ENCODE data around the gene SLC22A23.

The SLC22A23 gene

GRCh38 chr6:3233904-3234303, 222.9 kb downstream of the SLC22A23 start:
- no peak overlapping the region for H3K27ac Mint-ChIP-seq
- ATAC-seq (no peak), DNase-seq (no peak)
- H3K4me3 Mint-ChIP-seq, result no peak overlapping the region
- peaks cover 100% of the 10 kb centered on the region for H3K27me3 Mint-ChIP-seq
- no peaks in the 10 kb centered on the region for H3K9me3 Mint-ChIP-seq
- H3K4me1 Mint-ChIP-seq, result peaks cover 36% of the 10 kb centered on the region

- DNase-seq, result no peak
- H3K4me1 Mint-ChIP-seq, result peaks cover 41% of the 10 kb centered on the region
- H3K27ac Mint-ChIP-seq, result no peak overlapping the region
- H3K9me3 Mint-ChIP-seq, result no peaks in the 10 kb centered on the region
- ATAC-seq, result no peak
- H3K4me3 Mint-ChIP-seq, result no peak overlapping the region
- H3K27me3 Mint-ChIP-seq, result peaks cover 100% of the 10 kb centered on the region
Measured at GRCh38 chr6:3233321-3233720, 223.5 kb downstream of the SLC22A23 start.

GRCh38 chr6:3232017-3232945, 224.6 kb downstream of the SLC22A23 start:
- DNase-seq, result no peak
- ATAC-seq, result no peak
- Mint-ChIP-seq H3K27ac (no peak overlapping the region), H3K9me3 (no peaks in the 10 kb centered on the region), H3K4me3 (peak overlapping the region; percentile 59 to 73), H3K27me3 (peaks cover 100% of the 10 kb centered on the region), H3K4me1 (peaks cover 51% of the 10 kb centered on the region)

GRCh38 chr6:3231247-3232016, 225.4 kb downstream of the SLC22A23 start:
- DNase-seq (no peak), ATAC-seq (no peak)
- Mint-ChIP-seq H3K27me3 (peaks cover 100% of the 10 kb centered on the region), H3K4me1 (peaks cover 59% of the 10 kb centered on the region), H3K27ac (peak overlapping the region in 1 of 2 donors; percentile 74), H3K9me3 (no peaks in the 10 kb centered on the region), H3K4me3 (peak overlapping the region; percentile 59 to 73)

- peaks cover 60% of the 10 kb centered on the region for H3K4me1 Mint-ChIP-seq
- peak overlapping the region; percentile 59 to 73 for H3K4me3 Mint-ChIP-seq
- DNase-seq (no peak), ATAC-seq (no peak)
- no peak overlapping the region for H3K27ac Mint-ChIP-seq
- H3K27me3 Mint-ChIP-seq, result peaks cover 100% of the 10 kb centered on the region
- no peaks in the 10 kb centered on the region for H3K9me3 Mint-ChIP-seq
Measured at GRCh38 chr6:3230900-3231246, 226.0 kb downstream of the SLC22A23 start.

- Mint-ChIP-seq H3K4me3 (peak overlapping the region; percentile 76 to 77), H3K27ac (no peak overlapping the region)
- no peak for ATAC-seq
Measured at GRCh38 chr6:3230256-3230882, 226.5 kb downstream of the SLC22A23 start.

GRCh38 chr6:3229566-3230178, 227.2 kb downstream of the SLC22A23 start:
- H3K27me3 Mint-ChIP-seq, result peaks cover 96% of the 10 kb centered on the region
- ATAC-seq, result peak; percentile 69
- H3K4me1 Mint-ChIP-seq, result peaks cover 60% of the 10 kb centered on the region
- H3K9me3 Mint-ChIP-seq, result no peaks in the 10 kb centered on the region
- peak overlapping the region; percentile 76 to 77 for H3K4me3 Mint-ChIP-seq
- peak in 1 of 2 donors; percentile 41 for DNase-seq
- H3K27ac Mint-ChIP-seq, result no peak overlapping the region

More at GRCh38 chr6:3230256-3230882, 226.5 kb downstream of the SLC22A23 start:
- peaks cover 60% of the 10 kb centered on the region for H3K4me1 Mint-ChIP-seq
- no peaks in the 10 kb centered on the region for H3K9me3 Mint-ChIP-seq
- DNase-seq, result no peak
- peaks cover 100% of the 10 kb centered on the region for H3K27me3 Mint-ChIP-seq

GRCh38 chr6:3228771-3229565, 227.9 kb downstream of the SLC22A23 start:
- ATAC-seq (peak; percentile 22), DNase-seq (no peak)
- Mint-ChIP-seq H3K27me3 (peaks cover 96% of the 10 kb centered on the region), H3K27ac (no peak overlapping the region), H3K4me1 (peaks cover 60% of the 10 kb centered on the region), H3K9me3 (no peaks in the 10 kb centered on the region), H3K4me3 (peak overlapping the region; percentile 76 to 77)

- no peak for DNase-seq
- Mint-ChIP-seq H3K27ac (no peak overlapping the region), H3K9me3 (no peaks in the 10 kb centered on the region), H3K4me1 (peaks cover 60% of the 10 kb centered on the region), H3K4me3 (peak overlapping the region; percentile 76 to 91), H3K27me3 (peaks cover 94% of the 10 kb centered on the region)
- peak; percentile 48 for ATAC-seq
Measured at GRCh38 chr6:3228046-3228671, 228.7 kb downstream of the SLC22A23 start.

GRCh38 chr6:3227363-3228045, 229.3 kb downstream of the SLC22A23 start, which contains the start of gene TUBB2B:
Gene TUBB2B, minus strand, starts transcription at chr6:3227653. Its CDS starts 110 bp downstream, at chr6:3227543.
- Mint-ChIP-seq H3K27me3 (peaks cover 88% of the 10 kb centered on the region), H3K4me1 (peaks cover 59% of the 10 kb centered on the region), H3K9me3 (no peaks in the 10 kb centered on the region), H3K27ac (no peak within 1 kb of the TSS), H3K4me3 (peak within 1 kb of the TSS; percentile 82 to 91)
- peak; percentile 49 for ATAC-seq
- no peak for DNase-seq

GRCh38 chr6:3226481-3227362, 230.1 kb downstream of the SLC22A23 start:
- no peak for DNase-seq
- peaks cover 6 to 7% of the 10 kb centered on the region in 2 donors for H3K9me3 Mint-ChIP-seq
- ATAC-seq, result peak; percentile 32
- H3K4me1 Mint-ChIP-seq, result peaks cover 52% of the 10 kb centered on the region
- peaks cover 80% of the 10 kb centered on the region for H3K27me3 Mint-ChIP-seq
- H3K4me3 Mint-ChIP-seq, result peak overlapping the region; percentile 82 to 91
- no peak overlapping the region for H3K27ac Mint-ChIP-seq

GRCh38 chr6:3226042-3226441, 230.8 kb downstream of the SLC22A23 start:
- Mint-ChIP-seq H3K4me3 (no peak overlapping the region), H3K4me1 (peaks cover 45% of the 10 kb centered on the region), H3K9me3 (peaks cover 7 to 11% of the 10 kb centered on the region in 2 donors), H3K27ac (no peak overlapping the region), H3K27me3 (peaks cover 79% of the 10 kb centered on the region)
- no peak for ATAC-seq
- DNase-seq, result no peak

GRCh38 chr6:3222506-3223038, 234.3 kb downstream of the SLC22A23 start:
- Mint-ChIP-seq H3K4me3 (no peak overlapping the region), H3K4me1 (peaks cover 12% of the 10 kb centered on the region), H3K9me3 (peaks cover 7 to 11% of the 10 kb centered on the region in 2 donors), H3K27me3 (peaks cover 77% of the 10 kb centered on the region), H3K27ac (no peak overlapping the region)
- ATAC-seq (no peak), DNase-seq (no peak)
